CD14-positive monocyte (primary cell): ENCODE data around the gene NBEAL1. TPM values are rescaled to one million over a fixed set of nuclear protein-coding genes. Genes with fewer than 3 reads are reported as not detected.
"Not testable (repeated sequence)": the region's sequence is repeated elsewhere in the genome, so short reads cannot be mapped to it uniquely, and the experiment has no call there.

ENCODE experiments used
- DNase-seq, 3 donors: peaks; one replicate each; pipeline ENCODE4 v3.0.0-alpha.2; 2011 to 2022
- H2AFZ ChIP-seq: 2 replicates; pipeline ENCODE4 v1.6.0; 2012; ENCODE audit warnings: mild to moderate bottlenecking, low read depth, low read length, inconsistent platforms; ENCODE audit not compliant: insufficient read depth, poor library complexity, severe bottlenecking
- H3K27ac ChIP-seq, 2 donors: 1 replicate in 1 of 2; 2 replicates in 1 of 2; pipeline ENCODE4 v1.5.1; 2012 to 2013; ENCODE audit warnings: low read length in 2 of 2, control low read depth in 1 of 2, inconsistent platforms in 1 of 2, low read depth in 1 of 2, mild to moderate bottlenecking in 1 of 2
- H3K27me3 ChIP-seq, 2 donors: one replicate each; pipeline versions ENCODE4 v1.6.0 to v1.6.1; 2011 to 2013; ENCODE audit warnings: low read length in 2 of 2; ENCODE audit not compliant: control insufficient read depth in 2 of 2, insufficient read depth in 2 of 2
- H3K36me3 ChIP-seq, 2 donors: replicated peaks in 1 of 2; 1 replicate in 1 of 2; 2 replicates in 1 of 2; pipeline versions ENCODE4 v1.5.1 to v1.6.1; 2012 to 2013; ENCODE audit warnings: low read length in 2 of 2, control low read depth in 1 of 2, inconsistent platforms in 1 of 2, mild to moderate bottlenecking in 1 of 2; ENCODE audit not compliant: insufficient read depth in 2 of 2, control insufficient read depth in 1 of 2
- H3K4me1 ChIP-seq, 2 donors: 1 replicate in 1 of 2; 2 replicates in 1 of 2; pipeline versions ENCODE4 v1.5.1 to v1.6.1; 2012 to 2013; ENCODE audit warnings: low read length in 2 of 2, control low read depth in 1 of 2, inconsistent platforms in 1 of 2, mild to moderate bottlenecking in 1 of 2, moderate library complexity in 1 of 2; ENCODE audit not compliant: insufficient read depth in 2 of 2, control insufficient read depth in 1 of 2
- H3K4me2 ChIP-seq: replicated peaks from 2 replicates; pipeline ENCODE3; 2012; ENCODE audit warnings: low read length, moderate library complexity, mild to moderate bottlenecking; ENCODE audit not compliant: poor library complexity, severe bottlenecking; ENCODE audit errors: extremely low read depth
- H3K4me3 ChIP-seq, 3 experiments: fragments of 200-600 bp in 1 of 3; sonication (generic) in 1 of 3; replicated peaks in 1 of 3; 1 replicate in 2 of 3; 2 replicates in 1 of 3; pipeline ENCODE4 v1.5.1; 2011 to 2013; ENCODE audit warnings: low read length in 3 of 3, mild to moderate bottlenecking in 3 of 3, control low read depth in 2 of 3, low read depth in 2 of 3, inconsistent platforms in 1 of 3, moderate library complexity in 1 of 3
- H3K79me2 ChIP-seq: 2 replicates; pipeline ENCODE4 v1.6.0; 2012; ENCODE audit warnings: mild to moderate bottlenecking, control low read depth, inconsistent platforms, low read length, moderate library complexity; ENCODE audit not compliant: insufficient read depth
- H3K9ac ChIP-seq: 2 replicates; pipeline ENCODE4 v1.6.0; 2017; ENCODE audit warnings: low read length, mild to moderate bottlenecking; ENCODE audit not compliant: insufficient read depth, poor library complexity, severe bottlenecking
- H3K9me3 ChIP-seq, 2 donors: replicated peaks in 1 of 2; 1 replicate in 1 of 2; 2 replicates in 1 of 2; pipeline versions ENCODE4 v1.5.1 to v1.6.1; 2012 to 2013; ENCODE audit warnings: low read length in 2 of 2, control low read depth in 1 of 2; ENCODE audit not compliant: control insufficient read depth in 1 of 2, insufficient read depth in 1 of 2
- H4K20me1 ChIP-seq: 2 replicates; pipeline ENCODE4 v1.6.0; 2012; ENCODE audit warnings: mild to moderate bottlenecking, low read length, control low read depth, moderate library complexity; ENCODE audit not compliant: insufficient read depth
- H3K27ac Mint-ChIP-seq, 7 donors: one replicate each; pipeline ENCODE4 v1.8.0; 2020; ENCODE audit warnings: mild to moderate bottlenecking in 7 of 7, mixed read lengths in 7 of 7, moderate library complexity in 6 of 7, inconsistent platforms in 2 of 7
- H3K27me3 Mint-ChIP-seq, 3 donors: one replicate each; pipeline ENCODE4 v1.8.0; 2021 to 2022; ENCODE audit warnings: low read depth in 3 of 3, mild to moderate bottlenecking in 3 of 3, mixed read lengths in 3 of 3, moderate library complexity in 3 of 3, inconsistent platforms in 1 of 3
- H3K36me3 Mint-ChIP-seq, 2 donors: one replicate each; pipeline ENCODE4 v1.8.0; 2020; ENCODE audit warnings: mixed read lengths in 2 of 2, inconsistent platforms in 1 of 2, mild to moderate bottlenecking in 1 of 2
- H3K4me1 Mint-ChIP-seq: one replicate; pipeline ENCODE4 v1.8.0; 2020; ENCODE audit warnings: mild to moderate bottlenecking, mixed read lengths
- H3K4me3 Mint-ChIP-seq, 2 donors: one replicate each; pipeline ENCODE4 v1.8.0; 2020; ENCODE audit warnings: mild to moderate bottlenecking in 2 of 2, mixed read lengths in 2 of 2, moderate library complexity in 1 of 2
- H3K9me3 Mint-ChIP-seq, 7 donors: one replicate each; pipeline ENCODE4 v1.8.0; 2020 to 2022; ENCODE audit warnings: mixed read lengths in 7 of 7, mild to moderate bottlenecking in 6 of 7, moderate library complexity in 6 of 7, inconsistent platforms in 2 of 7
- CTCF ChIP-seq: fragments of 200-600 bp; IDR thresholded peaks from one replicate; pipeline ENCODE4 v1.8.0; 2022; ENCODE audit warnings: antibody characterized with exemption, mild to moderate bottlenecking
- WGBS: methylation state at CpG from one replicate; pipeline ENCODE4 v1.1.5; 2013; ENCODE audit warnings: missing lambda C conversion rate; ENCODE audit not compliant: insufficient coverage; 5-methylcytosine and 5-hydroxymethylcytosine counted together
- intact Hi-C, 2 donors: fragments of 100-400 bp; cut with micrococcal nuclease; formaldehyde crosslinking; loops; one replicate each; pipeline versions ENCODE4 v1.15.0 to v1.15.1; 2023
- polyA plus RNA-seq, 3 donors: library from polyadenylated mRNA; depleted of rRNA in 1 of 3; unstranded in 2 of 3; stranded (reverse) in 1 of 3; fragments of 300-500 nt in 2 of 3; fragments of >200 nt in 1 of 3; fragmentation: Illumina TruSeq in 2 of 3; gene quantifications; 1 replicate in 2 of 3; 2 replicates in 1 of 3; pipeline ENCODE4 v1.2.3, GENCODE V29; 2012 to 2021

NBEAL1 gene
- polyA plus RNA-seq, 3 donors = 2.5 to 5.3 (median 4.4) TPM

DNA sequence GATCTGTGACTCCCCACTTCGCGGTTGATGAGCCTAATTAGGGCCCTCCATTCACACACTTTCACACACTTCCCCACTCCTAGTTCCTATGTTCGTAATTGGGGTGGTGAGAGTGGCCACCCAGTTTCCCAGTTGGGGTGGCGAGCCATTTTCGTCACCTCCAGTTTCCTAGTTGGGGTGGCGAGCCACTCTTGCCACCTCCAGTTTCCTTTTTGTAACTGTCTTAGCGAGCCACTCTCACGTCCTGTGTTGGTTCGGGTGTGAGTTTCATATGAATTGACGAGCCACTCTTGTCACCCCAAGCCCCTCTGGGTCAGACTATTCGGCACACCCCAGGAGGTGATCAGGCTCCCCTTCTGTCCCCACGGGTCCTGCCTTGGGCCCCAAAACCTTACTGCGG is 238.1 kb downstream of the NBEAL1 start:
- Histone ChIP-seq H3K27me3 (no peaks in the 10 kb centered on the region), H3K4me2 (no peak overlapping the region), H4K20me1 (peaks cover 4% of the 10 kb centered on the region), H3K4me1 (no peaks in the 10 kb centered on the region), H3K4me3 (no peak overlapping the region), H3K9me3 (peaks cover 0 to 10% of the 10 kb centered on the region in 2 donors), H2AFZ (no peak overlapping the region), H3K79me2 (peaks cover 6% of the 10 kb centered on the region), H3K27ac (no peak overlapping the region), H3K36me3 (peaks cover 74 to 84% of the 10 kb centered on the region in 2 donors), H3K9ac (no peak overlapping the region)
- 96% methylated on average over 7 of the region's 13 CpGs for WGBS
- intact Hi-C loops = no loop called here
- Mint-ChIP-seq H3K4me3 (no peak overlapping the region), H3K4me1 (no peaks in the 10 kb centered on the region), H3K9me3 (peaks cover 6 to 18% (median 13%) of the 10 kb centered on the region in 7 donors), H3K27ac (peak overlapping the region in 3 of 7 donors; percentile 30 to 54 (median 42)), H3K36me3 (peaks cover 63 to 87% of the 10 kb centered on the region in 2 donors), H3K27me3 (peaks cover 0 to 2% (median 0%) of the 10 kb centered on the region in 3 donors)
- no peak for TF ChIP-seq CTCF
- DNase-seq = no peak

DNA sequence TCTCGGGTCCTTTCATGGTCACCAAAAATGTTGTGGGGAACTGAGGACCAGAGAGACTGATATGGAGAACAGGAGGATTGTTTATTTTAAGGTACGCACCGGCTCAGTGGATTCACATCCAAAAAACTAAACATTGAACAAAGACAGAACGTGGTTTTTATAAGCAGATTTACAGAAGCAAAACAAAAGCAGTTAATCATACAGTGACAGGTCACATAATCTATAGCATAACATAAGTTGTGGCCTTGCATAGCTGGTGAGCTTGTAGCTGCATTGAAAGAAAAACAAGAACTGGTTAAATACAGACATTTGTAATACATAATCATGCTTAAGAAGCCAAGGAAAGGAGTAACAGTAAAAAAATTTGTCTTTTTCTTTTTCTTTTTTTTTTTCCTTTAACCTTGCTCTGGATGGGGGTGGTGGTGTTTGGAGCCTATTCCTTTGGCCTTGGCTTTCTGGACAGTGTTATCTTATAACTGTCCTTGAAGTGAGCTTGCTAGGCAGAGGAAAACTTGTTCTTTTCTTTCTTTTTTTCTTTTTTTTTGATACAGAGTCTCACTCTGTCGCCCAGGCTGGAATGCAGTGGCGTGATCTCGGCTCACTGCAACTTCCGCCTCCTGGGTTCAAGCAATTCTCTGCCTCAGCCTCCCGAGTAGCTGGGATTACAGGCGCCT is 238.9 kb downstream of the NBEAL1 start:
- H3K27me3 Mint-ChIP-seq, H3K79me2 ChIP-seq, H2AFZ ChIP-seq, H3K9ac ChIP-seq, H3K4me1 Mint-ChIP-seq, H3K4me1 ChIP-seq, H3K27ac ChIP-seq, H3K9me3 ChIP-seq, H3K4me2 ChIP-seq, DNase-seq, H4K20me1 ChIP-seq, H3K4me3 Mint-ChIP-seq, intact Hi-C loops, H3K4me3 ChIP-seq, H3K27me3 ChIP-seq: not testable (repeated sequence)
- 100% methylated on average over 2 of the region's 10 CpGs for WGBS
- Mint-ChIP-seq H3K36me3 (peaks cover 64 to 85% of the 10 kb centered on the region in 2 donors), H3K9me3 (peaks cover 6 to 18% (median 13%) of the 10 kb centered on the region in 7 donors), H3K27ac (peak overlapping the region in 1 of 7 donors; percentile 27)
- peaks cover 73 to 84% of the 10 kb centered on the region in 2 donors for H3K36me3 ChIP-seq
